GM23338 (cell line): ENCODE data around the gene TRAF2. TPM values are rescaled to one million over a fixed set of nuclear protein-coding genes. Genes with fewer than 3 reads are reported as not detected.

ENCODE experiments used
- ATAC-seq: fragments of 200-7000 bp; cut with Tn5 transposase; 3 replicates; pipeline ENCODE4 v1.9.1; 2020
- DNase-seq: peaks from one replicate; pipeline ENCODE4 v3.0.0-alpha.2; 2015; ENCODE audit warnings: low spot score
- H2AFZ ChIP-seq: fragments of 200-600 bp; sonication (generic); 2 replicates; pipeline ENCODE4 v1.8.0; 2016; ENCODE audit warnings: antibody characterized with exemption, mild to moderate bottlenecking, moderate library complexity
- H3F3A ChIP-seq: fragments of 200-600 bp; sonication (generic); replicated peaks from 2 replicates; pipeline ENCODE4 v1.8.0; 2017; ENCODE audit warnings: antibody characterized with exemption, mixed run types, low read depth
- H3K27ac ChIP-seq: fragments of 200-600 bp; sonication (generic); 2 replicates; pipeline ENCODE4 v1.6.1; 2016; ENCODE audit warnings: low read depth
- H3K27me3 ChIP-seq: fragments of 200-600 bp; sonication (generic); 2 replicates; pipeline ENCODE4 v1.8.0; 2016; ENCODE audit warnings: mild to moderate bottlenecking, mixed run types, moderate library complexity; ENCODE audit not compliant: insufficient read depth
- H3K36me3 ChIP-seq: fragments of 200-600 bp; sonication (generic); 2 replicates; pipeline ENCODE4 v1.8.0; 2016; ENCODE audit warnings: mild to moderate bottlenecking; ENCODE audit not compliant: insufficient read depth
- H3K4me1 ChIP-seq: fragments of 200-600 bp; sonication (generic); 2 replicates; pipeline ENCODE4 v1.8.0; 2016; ENCODE audit warnings: mild to moderate bottlenecking, moderate library complexity; ENCODE audit not compliant: insufficient read depth
- H3K4me2 ChIP-seq: fragments of 200-600 bp; sonication (generic); 2 replicates; pipeline ENCODE4 v1.7.1; 2017; ENCODE audit warnings: mixed run types
- H3K4me3 ChIP-seq: fragments of 200-600 bp; sonication (generic); 2 replicates; pipeline ENCODE4 v1.6.1; 2016; ENCODE audit warnings: mixed run types
- H3K79me2 ChIP-seq: fragments of 200-600 bp; sonication (generic); replicated peaks from 2 replicates; pipeline ENCODE4 v1.8.0; 2017; ENCODE audit warnings: mild to moderate bottlenecking; ENCODE audit not compliant: insufficient read depth
- H3K9me2 ChIP-seq: fragments of 200-600 bp; sonication (generic); 2 replicates; pipeline ENCODE4 v1.8.0; 2017; ENCODE audit not compliant: insufficient read depth
- H4K20me1 ChIP-seq: fragments of 200-600 bp; sonication (generic); replicated peaks from 2 replicates; pipeline ENCODE4 v1.8.0; 2017; ENCODE audit warnings: mild to moderate bottlenecking; ENCODE audit not compliant: insufficient read depth
- H3K27ac Mint-ChIP-seq: 2 replicates; pipeline ENCODE4 v1.8.0; 2020; ENCODE audit warnings: inconsistent platforms, mild to moderate bottlenecking, moderate library complexity, mixed read lengths
- H3K27me3 Mint-ChIP-seq: 3 replicates; pipeline ENCODE4 v1.8.0; 2022; ENCODE audit warnings: low read depth, mild to moderate bottlenecking, moderate library complexity, mixed read lengths, inconsistent platforms; ENCODE audit not compliant: insufficient read depth, poor library complexity
- H3K36me3 Mint-ChIP-seq: 3 replicates; pipeline ENCODE4 v1.8.0; 2021; ENCODE audit warnings: low read depth, mild to moderate bottlenecking, inconsistent platforms, moderate library complexity, mixed read lengths
- H3K4me1 Mint-ChIP-seq: 3 replicates; pipeline ENCODE4 v1.8.0; 2020; ENCODE audit warnings: mild to moderate bottlenecking, inconsistent platforms, mixed read lengths
- H3K4me3 Mint-ChIP-seq: 3 replicates; pipeline ENCODE4 v1.8.0; 2021; ENCODE audit warnings: moderate library complexity, mild to moderate bottlenecking, inconsistent platforms, mixed read lengths
- H3K9me3 Mint-ChIP-seq: 3 replicates; pipeline ENCODE4 v1.8.0; 2020; ENCODE audit warnings: moderate library complexity, mild to moderate bottlenecking, inconsistent platforms, mixed read lengths
- CREB1 ChIP-seq: fragments of 250-450 bp; sonication (Bioruptor Pico); IDR thresholded peaks from 2 replicates; pipeline ENCODE4 v1.5.0; 2020; ENCODE audit warnings: low read depth, mild to moderate bottlenecking, moderate library complexity
- EZH2 ChIP-seq: fragments of 200-600 bp; sonication (generic); IDR thresholded peaks from one replicate; pipeline ENCODE4 v1.8.0; 2017; ENCODE audit warnings: antibody characterized with exemption, mild to moderate bottlenecking, low read depth; ENCODE audit not compliant: unreplicated experiment
- JUNB ChIP-seq: IDR thresholded peaks from one replicate; pipeline ENCODE4 v1.6.1; 2016; ENCODE audit warnings: antibody characterized with exemption; ENCODE audit not compliant: unreplicated experiment
- NANOG ChIP-seq: IDR thresholded peaks from 2 replicates; pipeline ENCODE4 v1.6.1; 2016; ENCODE audit warnings: antibody characterized with exemption, borderline replicate concordance
- STAT1 ChIP-seq: IDR thresholded peaks from one replicate; pipeline ENCODE4 v1.6.1; 2016; ENCODE audit warnings: antibody characterized with exemption; ENCODE audit not compliant: unreplicated experiment
- ZNF114 ChIP-seq: fragments of 250-450 bp; sonication (Bioruptor Pico); IDR thresholded peaks from 2 replicates; pipeline ENCODE4 v1.5.0; 2020; ENCODE audit warnings: mild to moderate bottlenecking, moderate library complexity
- polyA plus RNA-seq: library from polyadenylated mRNA; unstranded; fragments of >200 nt; fragmentation: Nextera tagmentation; extraction: Ambion mirVana; gene quantifications from 2 replicates; pipeline ENCODE4 v1.2.1, GENCODE V29; 2016
- total RNA-seq: library from RNA; depleted of rRNA; stranded (reverse); fragments of >200 nt; shearing (Covaris generic); gene quantifications from 2 replicates; pipeline ENCODE4 v1.2.3, GENCODE V29; 2014
- TF ChIP-seq, protein P1 (sequence below): fragments of 250-450 bp; sonication (Bioruptor Pico); IDR thresholded peaks from 2 replicates; pipeline ENCODE4 v1.5.0; 2020; ENCODE audit warnings: mild to moderate bottlenecking, moderate library complexity
- TF ChIP-seq, protein P2 (sequence below), 2 experiments: fragments of 200-600 bp in 1 of 2; sonication (generic) in 1 of 2; conservative IDR thresholded peaks; 2 replicates each; pipeline versions ENCODE4 v1.5.1 to v1.6.1; 2016 to 2017; ENCODE audit warnings: antibody characterized with exemption in 2 of 2, low read depth in 2 of 2, mild to moderate bottlenecking in 2 of 2, moderate library complexity in 1 of 2
- TF ChIP-seq, protein P3 (sequence below): IDR thresholded peaks from one replicate; pipeline ENCODE4 v1.6.1; 2018; ENCODE audit warnings: antibody characterized with exemption; ENCODE audit not compliant: unreplicated experiment
- TF ChIP-seq, protein P4 (sequence below): IDR thresholded peaks from 2 replicates; pipeline ENCODE4 v1.6.1; 2016; ENCODE audit warnings: antibody characterized with exemption

TRAF2 gene
- total and polyA plus RNA-seq, 2 experiments from 2014 or later, result 25.4 to 39.9 TPM

DNA sequence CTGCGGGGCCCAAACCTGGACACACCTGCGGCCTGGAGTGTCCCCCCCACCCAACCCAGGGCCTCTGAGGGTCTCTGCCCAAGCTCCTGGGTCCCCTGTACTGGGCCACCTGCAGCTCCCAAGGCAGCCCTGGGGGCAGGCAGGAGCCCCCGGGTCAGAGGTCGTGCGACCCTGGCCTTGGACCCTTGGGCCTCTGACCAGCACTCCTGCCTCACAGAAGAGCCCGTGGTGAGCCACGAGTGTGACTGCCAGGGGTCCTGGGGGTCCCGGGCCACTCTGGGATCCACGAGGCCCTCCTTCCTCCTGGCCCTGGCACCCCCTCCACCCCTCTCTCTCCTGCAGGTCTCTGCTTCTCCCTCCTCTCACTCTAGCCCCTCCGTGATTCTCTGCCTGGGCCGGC is 86.0 kb downstream of the TRAF2 start (continued):
- TF ChIP-seq, protein P1, sequence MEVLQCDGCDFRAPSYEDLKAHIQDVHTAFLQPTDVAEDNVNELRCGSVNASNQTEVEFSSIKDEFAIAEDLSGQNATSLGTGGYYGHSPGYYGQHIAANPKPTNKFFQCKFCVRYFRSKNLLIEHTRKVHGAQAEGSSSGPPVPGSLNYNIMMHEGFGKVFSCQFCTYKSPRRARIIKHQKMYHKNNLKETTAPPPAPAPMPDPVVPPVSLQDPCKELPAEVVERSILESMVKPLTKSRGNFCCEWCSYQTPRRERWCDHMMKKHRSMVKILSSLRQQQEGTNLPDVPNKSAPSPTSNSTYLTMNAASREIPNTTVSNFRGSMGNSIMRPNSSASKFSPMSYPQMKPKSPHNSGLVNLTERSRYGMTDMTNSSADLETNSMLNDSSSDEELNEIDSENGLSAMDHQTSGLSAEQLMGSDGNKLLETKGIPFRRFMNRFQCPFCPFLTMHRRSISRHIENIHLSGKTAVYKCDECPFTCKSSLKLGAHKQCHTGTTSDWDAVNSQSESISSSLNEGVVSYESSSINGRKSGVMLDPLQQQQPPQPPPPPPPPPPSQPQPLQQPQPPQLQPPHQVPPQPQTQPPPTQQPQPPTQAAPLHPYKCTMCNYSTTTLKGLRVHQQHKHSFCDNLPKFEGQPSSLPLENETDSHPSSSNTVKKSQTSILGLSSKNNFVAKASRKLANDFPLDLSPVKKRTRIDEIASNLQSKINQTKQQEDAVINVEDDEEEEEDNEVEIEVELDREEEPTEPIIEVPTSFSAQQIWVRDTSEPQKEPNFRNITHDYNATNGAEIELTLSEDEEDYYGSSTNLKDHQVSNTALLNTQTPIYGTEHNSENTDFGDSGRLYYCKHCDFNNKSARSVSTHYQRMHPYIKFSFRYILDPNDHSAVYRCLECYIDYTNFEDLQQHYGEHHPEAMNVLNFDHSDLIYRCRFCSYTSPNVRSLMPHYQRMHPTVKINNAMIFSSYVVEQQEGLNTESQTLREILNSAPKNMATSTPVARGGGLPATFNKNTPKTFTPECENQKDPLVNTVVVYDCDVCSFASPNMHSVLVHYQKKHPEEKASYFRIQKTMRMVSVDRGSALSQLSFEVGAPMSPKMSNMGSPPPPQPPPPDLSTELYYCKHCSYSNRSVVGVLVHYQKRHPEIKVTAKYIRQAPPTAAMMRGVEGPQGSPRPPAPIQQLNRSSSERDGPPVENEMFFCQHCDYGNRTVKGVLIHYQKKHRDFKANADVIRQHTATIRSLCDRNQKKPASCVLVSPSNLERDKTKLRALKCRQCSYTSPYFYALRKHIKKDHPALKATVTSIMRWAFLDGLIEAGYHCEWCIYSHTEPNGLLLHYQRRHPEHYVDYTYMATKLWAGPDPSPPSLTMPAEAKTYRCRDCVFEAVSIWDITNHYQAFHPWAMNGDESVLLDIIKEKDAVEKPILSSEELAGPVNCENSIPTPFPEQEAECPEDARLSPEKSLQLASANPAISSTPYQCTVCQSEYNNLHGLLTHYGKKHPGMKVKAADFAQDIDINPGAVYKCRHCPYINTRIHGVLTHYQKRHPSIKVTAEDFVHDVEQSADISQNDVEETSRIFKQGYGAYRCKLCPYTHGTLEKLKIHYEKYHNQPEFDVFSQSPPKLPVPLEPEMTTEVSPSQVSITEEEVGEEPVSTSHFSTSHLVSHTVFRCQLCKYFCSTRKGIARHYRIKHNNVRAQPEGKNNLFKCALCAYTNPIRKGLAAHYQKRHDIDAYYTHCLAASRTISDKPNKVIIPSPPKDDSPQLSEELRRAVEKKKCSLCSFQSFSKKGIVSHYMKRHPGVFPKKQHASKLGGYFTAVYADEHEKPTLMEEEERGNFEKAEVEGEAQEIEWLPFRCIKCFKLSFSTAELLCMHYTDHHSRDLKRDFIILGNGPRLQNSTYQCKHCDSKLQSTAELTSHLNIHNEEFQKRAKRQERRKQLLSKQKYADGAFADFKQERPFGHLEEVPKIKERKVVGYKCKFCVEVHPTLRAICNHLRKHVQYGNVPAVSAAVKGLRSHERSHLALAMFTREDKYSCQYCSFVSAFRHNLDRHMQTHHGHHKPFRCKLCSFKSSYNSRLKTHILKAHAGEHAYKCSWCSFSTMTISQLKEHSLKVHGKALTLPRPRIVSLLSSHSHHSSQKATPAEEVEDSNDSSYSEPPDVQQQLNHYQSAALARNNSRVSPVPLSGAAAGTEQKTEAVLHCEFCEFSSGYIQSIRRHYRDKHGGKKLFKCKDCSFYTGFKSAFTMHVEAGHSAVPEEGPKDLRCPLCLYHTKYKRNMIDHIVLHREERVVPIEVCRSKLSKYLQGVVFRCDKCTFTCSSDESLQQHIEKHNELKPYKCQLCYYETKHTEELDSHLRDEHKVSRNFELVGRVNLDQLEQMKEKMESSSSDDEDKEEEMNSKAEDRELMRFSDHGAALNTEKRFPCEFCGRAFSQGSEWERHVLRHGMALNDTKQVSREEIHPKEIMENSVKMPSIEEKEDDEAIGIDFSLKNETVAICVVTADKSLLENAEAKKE (CRISPR knock-in tag), result no peak
- TF ChIP-seq NANOG (no peak), CREB1 (CRISPR knock-in tag) (no peak), EZH2 (no peak), JUNB (no peak)
- TF ChIP-seq, protein P2, sequence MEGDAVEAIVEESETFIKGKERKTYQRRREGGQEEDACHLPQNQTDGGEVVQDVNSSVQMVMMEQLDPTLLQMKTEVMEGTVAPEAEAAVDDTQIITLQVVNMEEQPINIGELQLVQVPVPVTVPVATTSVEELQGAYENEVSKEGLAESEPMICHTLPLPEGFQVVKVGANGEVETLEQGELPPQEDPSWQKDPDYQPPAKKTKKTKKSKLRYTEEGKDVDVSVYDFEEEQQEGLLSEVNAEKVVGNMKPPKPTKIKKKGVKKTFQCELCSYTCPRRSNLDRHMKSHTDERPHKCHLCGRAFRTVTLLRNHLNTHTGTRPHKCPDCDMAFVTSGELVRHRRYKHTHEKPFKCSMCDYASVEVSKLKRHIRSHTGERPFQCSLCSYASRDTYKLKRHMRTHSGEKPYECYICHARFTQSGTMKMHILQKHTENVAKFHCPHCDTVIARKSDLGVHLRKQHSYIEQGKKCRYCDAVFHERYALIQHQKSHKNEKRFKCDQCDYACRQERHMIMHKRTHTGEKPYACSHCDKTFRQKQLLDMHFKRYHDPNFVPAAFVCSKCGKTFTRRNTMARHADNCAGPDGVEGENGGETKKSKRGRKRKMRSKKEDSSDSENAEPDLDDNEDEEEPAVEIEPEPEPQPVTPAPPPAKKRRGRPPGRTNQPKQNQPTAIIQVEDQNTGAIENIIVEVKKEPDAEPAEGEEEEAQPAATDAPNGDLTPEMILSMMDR (conservative IDR thresholded peaks at IDR 0.05; ENCODE audit: low read depth in 2 of 2), result no peak

DNA sequence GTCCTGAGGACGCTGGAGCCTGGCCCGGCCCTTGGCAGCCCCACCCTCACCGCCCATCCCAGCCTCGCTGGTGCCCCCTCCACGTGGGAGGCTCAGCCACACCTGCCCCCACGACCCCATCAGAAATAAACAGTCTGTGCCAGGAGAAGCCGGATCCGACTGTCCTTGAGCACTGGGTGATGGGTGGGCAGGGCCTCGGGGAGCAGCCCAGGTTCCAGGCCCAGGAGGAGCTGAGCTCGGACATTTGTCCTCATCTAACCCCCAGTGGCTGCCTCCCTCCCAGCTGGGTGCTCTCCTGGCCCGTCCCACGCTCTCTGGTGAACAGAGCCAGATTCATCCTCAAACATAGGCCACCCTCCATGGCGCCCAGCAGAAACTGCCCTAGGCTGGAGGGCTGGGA is 86.4 kb downstream of the TRAF2 start:
- Histone ChIP-seq H3K27me3 (no peaks in the 10 kb centered on the region), H3K4me1 (no peaks in the 10 kb centered on the region), H3K4me2 (no peak overlapping the region), H4K20me1 (no peaks in the 10 kb centered on the region), H3K36me3 (no peaks in the 10 kb centered on the region), H3F3A (no peaks in the 10 kb centered on the region), H2AFZ (no peak overlapping the region), H3K79me2 (no peaks in the 10 kb centered on the region), H3K9me2 (no peaks in the 10 kb centered on the region), H3K4me3 (no peak overlapping the region), H3K27ac (no peak overlapping the region)
- Mint-ChIP-seq H3K9me3 (no peaks in the 10 kb centered on the region), H3K36me3 (no peaks in the 10 kb centered on the region), H3K27me3 (peaks cover 7% of the 10 kb centered on the region), H3K4me3 (no peak overlapping the region), H3K27ac (no peak overlapping the region), H3K4me1 (peaks cover 2% of the 10 kb centered on the region; the same call in 1 of the 3 replicates)
- ATAC-seq (no peak), DNase-seq (no peak)
- TF ChIP-seq NANOG, result no peak
- TF ChIP-seq, protein P3, sequence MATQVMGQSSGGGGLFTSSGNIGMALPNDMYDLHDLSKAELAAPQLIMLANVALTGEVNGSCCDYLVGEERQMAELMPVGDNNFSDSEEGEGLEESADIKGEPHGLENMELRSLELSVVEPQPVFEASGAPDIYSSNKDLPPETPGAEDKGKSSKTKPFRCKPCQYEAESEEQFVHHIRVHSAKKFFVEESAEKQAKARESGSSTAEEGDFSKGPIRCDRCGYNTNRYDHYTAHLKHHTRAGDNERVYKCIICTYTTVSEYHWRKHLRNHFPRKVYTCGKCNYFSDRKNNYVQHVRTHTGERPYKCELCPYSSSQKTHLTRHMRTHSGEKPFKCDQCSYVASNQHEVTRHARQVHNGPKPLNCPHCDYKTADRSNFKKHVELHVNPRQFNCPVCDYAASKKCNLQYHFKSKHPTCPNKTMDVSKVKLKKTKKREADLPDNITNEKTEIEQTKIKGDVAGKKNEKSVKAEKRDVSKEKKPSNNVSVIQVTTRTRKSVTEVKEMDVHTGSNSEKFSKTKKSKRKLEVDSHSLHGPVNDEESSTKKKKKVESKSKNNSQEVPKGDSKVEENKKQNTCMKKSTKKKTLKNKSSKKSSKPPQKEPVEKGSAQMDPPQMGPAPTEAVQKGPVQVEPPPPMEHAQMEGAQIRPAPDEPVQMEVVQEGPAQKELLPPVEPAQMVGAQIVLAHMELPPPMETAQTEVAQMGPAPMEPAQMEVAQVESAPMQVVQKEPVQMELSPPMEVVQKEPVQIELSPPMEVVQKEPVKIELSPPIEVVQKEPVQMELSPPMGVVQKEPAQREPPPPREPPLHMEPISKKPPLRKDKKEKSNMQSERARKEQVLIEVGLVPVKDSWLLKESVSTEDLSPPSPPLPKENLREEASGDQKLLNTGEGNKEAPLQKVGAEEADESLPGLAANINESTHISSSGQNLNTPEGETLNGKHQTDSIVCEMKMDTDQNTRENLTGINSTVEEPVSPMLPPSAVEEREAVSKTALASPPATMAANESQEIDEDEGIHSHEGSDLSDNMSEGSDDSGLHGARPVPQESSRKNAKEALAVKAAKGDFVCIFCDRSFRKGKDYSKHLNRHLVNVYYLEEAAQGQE, result no peak
- TF ChIP-seq, protein P4, sequence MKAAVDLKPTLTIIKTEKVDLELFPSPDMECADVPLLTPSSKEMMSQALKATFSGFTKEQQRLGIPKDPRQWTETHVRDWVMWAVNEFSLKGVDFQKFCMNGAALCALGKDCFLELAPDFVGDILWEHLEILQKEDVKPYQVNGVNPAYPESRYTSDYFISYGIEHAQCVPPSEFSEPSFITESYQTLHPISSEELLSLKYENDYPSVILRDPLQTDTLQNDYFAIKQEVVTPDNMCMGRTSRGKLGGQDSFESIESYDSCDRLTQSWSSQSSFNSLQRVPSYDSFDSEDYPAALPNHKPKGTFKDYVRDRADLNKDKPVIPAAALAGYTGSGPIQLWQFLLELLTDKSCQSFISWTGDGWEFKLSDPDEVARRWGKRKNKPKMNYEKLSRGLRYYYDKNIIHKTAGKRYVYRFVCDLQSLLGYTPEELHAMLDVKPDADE, result no peak
- no peak for TF ChIP-seq EZH2
- TF ChIP-seq, protein P2 (conservative IDR thresholded peaks at IDR 0.05; ENCODE audit: low read depth in 2 of 2), result no peak
- no peak for TF ChIP-seq STAT1
- no peak for TF ChIP-seq ZNF114 (CRISPR knock-in tag)
